ENCODE results near the gene SLC9B1.

DNA sequence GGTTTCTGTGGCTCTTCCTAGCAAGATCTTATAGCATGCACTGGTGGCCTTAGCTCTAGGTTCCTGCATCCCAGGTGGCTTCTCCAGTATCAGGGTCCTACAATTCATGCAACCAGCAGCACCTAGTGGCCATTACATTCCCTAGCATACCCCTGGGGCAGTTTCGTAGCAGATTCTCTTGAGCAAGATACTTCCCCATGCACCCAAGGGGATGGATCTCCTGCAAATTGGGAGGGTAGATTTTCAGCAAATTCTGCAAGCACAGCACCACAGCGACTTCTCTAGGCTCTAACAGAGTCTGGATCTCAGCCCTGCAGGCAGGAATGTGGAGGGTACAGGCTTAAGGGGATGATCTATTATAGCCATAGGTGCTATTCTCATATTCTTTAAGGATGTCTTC is 13.1 kb upstream of the SLC9B1 start:
- TF ChIP-seq, protein P1, sequence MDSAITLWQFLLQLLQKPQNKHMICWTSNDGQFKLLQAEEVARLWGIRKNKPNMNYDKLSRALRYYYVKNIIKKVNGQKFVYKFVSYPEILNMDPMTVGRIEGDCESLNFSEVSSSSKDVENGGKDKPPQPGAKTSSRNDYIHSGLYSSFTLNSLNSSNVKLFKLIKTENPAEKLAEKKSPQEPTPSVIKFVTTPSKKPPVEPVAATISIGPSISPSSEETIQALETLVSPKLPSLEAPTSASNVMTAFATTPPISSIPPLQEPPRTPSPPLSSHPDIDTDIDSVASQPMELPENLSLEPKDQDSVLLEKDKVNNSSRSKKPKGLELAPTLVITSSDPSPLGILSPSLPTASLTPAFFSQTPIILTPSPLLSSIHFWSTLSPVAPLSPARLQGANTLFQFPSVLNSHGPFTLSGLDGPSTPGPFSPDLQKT (CRISPR knock-in tag; IDR thresholded peaks at IDR 0.05; ENCODE audit: borderline replicate concordance): no peak
- no peak for TF ChIP-seq CEBPB (IDR thresholded peaks at IDR 0.05; ENCODE audit: borderline replicate concordance, low read depth, low read length)
- TF ChIP-seq, protein P2, sequence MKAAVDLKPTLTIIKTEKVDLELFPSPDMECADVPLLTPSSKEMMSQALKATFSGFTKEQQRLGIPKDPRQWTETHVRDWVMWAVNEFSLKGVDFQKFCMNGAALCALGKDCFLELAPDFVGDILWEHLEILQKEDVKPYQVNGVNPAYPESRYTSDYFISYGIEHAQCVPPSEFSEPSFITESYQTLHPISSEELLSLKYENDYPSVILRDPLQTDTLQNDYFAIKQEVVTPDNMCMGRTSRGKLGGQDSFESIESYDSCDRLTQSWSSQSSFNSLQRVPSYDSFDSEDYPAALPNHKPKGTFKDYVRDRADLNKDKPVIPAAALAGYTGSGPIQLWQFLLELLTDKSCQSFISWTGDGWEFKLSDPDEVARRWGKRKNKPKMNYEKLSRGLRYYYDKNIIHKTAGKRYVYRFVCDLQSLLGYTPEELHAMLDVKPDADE (CRISPR knock-in tag; IDR thresholded peaks at IDR 0.05): no peak
- TF ChIP-seq KAT8 (CRISPR knock-in tag; IDR thresholded peaks at IDR 0.05): no peak
- no peak for TF ChIP-seq ZNF781 (CRISPR knock-in tag; IDR thresholded peaks at IDR 0.05; ENCODE audit: borderline replicate concordance, not compliant biosample characterization)
- TF ChIP-seq SP1 (IDR thresholded peaks at IDR 0.05): no peak
- TF ChIP-seq SP1 (CRISPR knock-in tag; IDR thresholded peaks at IDR 0.05): no peak
- 0 out of 2 replicates have a peak, but pooled peaks have one; percentile 33 for TF ChIP-seq RAD21 (CRISPR knock-in tag; IDR thresholded peaks at IDR 0.05)
- no peak for TF ChIP-seq POLR2AphosphoS5 (IDR thresholded peaks at IDR 0.05; ENCODE audit: low read depth, low read length)
- TF ChIP-seq, protein P3, sequence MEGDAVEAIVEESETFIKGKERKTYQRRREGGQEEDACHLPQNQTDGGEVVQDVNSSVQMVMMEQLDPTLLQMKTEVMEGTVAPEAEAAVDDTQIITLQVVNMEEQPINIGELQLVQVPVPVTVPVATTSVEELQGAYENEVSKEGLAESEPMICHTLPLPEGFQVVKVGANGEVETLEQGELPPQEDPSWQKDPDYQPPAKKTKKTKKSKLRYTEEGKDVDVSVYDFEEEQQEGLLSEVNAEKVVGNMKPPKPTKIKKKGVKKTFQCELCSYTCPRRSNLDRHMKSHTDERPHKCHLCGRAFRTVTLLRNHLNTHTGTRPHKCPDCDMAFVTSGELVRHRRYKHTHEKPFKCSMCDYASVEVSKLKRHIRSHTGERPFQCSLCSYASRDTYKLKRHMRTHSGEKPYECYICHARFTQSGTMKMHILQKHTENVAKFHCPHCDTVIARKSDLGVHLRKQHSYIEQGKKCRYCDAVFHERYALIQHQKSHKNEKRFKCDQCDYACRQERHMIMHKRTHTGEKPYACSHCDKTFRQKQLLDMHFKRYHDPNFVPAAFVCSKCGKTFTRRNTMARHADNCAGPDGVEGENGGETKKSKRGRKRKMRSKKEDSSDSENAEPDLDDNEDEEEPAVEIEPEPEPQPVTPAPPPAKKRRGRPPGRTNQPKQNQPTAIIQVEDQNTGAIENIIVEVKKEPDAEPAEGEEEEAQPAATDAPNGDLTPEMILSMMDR (CRISPR knock-in tag; IDR thresholded peaks at IDR 0.05): peak; percentile 74
- no peak for TF ChIP-seq FOXA1 (IDR thresholded peaks at IDR 0.05)
- TF ChIP-seq FOXA1 (CRISPR knock-in tag; IDR thresholded peaks at IDR 0.05): no peak
- no peak for TF ChIP-seq RBAK (CRISPR knock-in tag; IDR thresholded peaks at IDR 0.05)
- TF ChIP-seq, protein P4, sequence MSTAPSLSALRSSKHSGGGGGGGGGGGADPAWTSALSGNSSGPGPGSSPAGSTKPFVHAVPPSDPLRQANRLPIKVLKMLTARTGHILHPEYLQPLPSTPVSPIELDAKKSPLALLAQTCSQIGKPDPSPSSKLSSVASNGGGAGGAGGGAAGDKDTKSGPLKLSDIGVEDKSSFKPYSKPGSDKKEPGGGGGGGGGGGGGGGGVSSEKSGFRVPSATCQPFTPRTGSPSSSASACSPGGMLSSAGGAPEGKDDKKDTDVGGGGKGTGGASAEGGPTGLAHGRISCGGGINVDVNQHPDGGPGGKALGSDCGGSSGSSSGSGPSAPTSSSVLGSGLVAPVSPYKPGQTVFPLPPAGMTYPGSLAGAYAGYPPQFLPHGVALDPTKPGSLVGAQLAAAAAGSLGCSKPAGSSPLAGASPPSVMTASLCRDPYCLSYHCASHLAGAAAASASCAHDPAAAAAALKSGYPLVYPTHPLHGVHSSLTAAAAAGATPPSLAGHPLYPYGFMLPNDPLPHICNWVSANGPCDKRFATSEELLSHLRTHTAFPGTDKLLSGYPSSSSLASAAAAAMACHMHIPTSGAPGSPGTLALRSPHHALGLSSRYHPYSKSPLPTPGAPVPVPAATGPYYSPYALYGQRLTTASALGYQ (CRISPR knock-in tag; IDR thresholded peaks at IDR 0.05): no peak
- no peak for TF ChIP-seq MTA3 (CRISPR knock-in tag; IDR thresholded peaks at IDR 0.05)
